GM23338 (cell line): Measurements from ENCODE around the gene SEC22B. TPM values are rescaled to one million over a fixed set of nuclear protein-coding genes. Genes with fewer than 3 reads are reported as not detected.
"Not testable (repeated sequence)": the region's sequence is repeated elsewhere in the genome, so short reads cannot be mapped to it uniquely, and the experiment has no call there.

Experiments used
- ATAC-seq: fragments of 200-7000 bp; cut with Tn5 transposase; 3 replicates; pipeline ENCODE4 v1.9.1; 2020
- DNase-seq: peaks from one replicate; pipeline ENCODE4 v3.0.0-alpha.2; 2015; ENCODE audit warnings: low spot score
- H2AFZ ChIP-seq: fragments of 200-600 bp; sonication (generic); 2 replicates; pipeline ENCODE4 v1.8.0; 2016; ENCODE audit warnings: antibody characterized with exemption, mild to moderate bottlenecking, moderate library complexity
- H3F3A ChIP-seq: fragments of 200-600 bp; sonication (generic); replicated peaks from 2 replicates; pipeline ENCODE4 v1.8.0; 2017; ENCODE audit warnings: antibody characterized with exemption, mixed run types, low read depth
- H3K27ac ChIP-seq: fragments of 200-600 bp; sonication (generic); 2 replicates; pipeline ENCODE4 v1.6.1; 2016; ENCODE audit warnings: low read depth
- H3K27me3 ChIP-seq: fragments of 200-600 bp; sonication (generic); 2 replicates; pipeline ENCODE4 v1.8.0; 2016; ENCODE audit warnings: mild to moderate bottlenecking, mixed run types, moderate library complexity; ENCODE audit not compliant: insufficient read depth
- H3K36me3 ChIP-seq: fragments of 200-600 bp; sonication (generic); 2 replicates; pipeline ENCODE4 v1.8.0; 2016; ENCODE audit warnings: mild to moderate bottlenecking; ENCODE audit not compliant: insufficient read depth
- H3K4me1 ChIP-seq: fragments of 200-600 bp; sonication (generic); 2 replicates; pipeline ENCODE4 v1.8.0; 2016; ENCODE audit warnings: mild to moderate bottlenecking, moderate library complexity; ENCODE audit not compliant: insufficient read depth
- H3K4me2 ChIP-seq: fragments of 200-600 bp; sonication (generic); 2 replicates; pipeline ENCODE4 v1.7.1; 2017; ENCODE audit warnings: mixed run types
- H3K4me3 ChIP-seq: fragments of 200-600 bp; sonication (generic); 2 replicates; pipeline ENCODE4 v1.6.1; 2016; ENCODE audit warnings: mixed run types
- H3K79me2 ChIP-seq: fragments of 200-600 bp; sonication (generic); replicated peaks from 2 replicates; pipeline ENCODE4 v1.8.0; 2017; ENCODE audit warnings: mild to moderate bottlenecking; ENCODE audit not compliant: insufficient read depth
- H3K9me2 ChIP-seq: fragments of 200-600 bp; sonication (generic); 2 replicates; pipeline ENCODE4 v1.8.0; 2017; ENCODE audit not compliant: insufficient read depth
- H4K20me1 ChIP-seq: fragments of 200-600 bp; sonication (generic); replicated peaks from 2 replicates; pipeline ENCODE4 v1.8.0; 2017; ENCODE audit warnings: mild to moderate bottlenecking; ENCODE audit not compliant: insufficient read depth
- H3K27ac Mint-ChIP-seq: 2 replicates; pipeline ENCODE4 v1.8.0; 2020; ENCODE audit warnings: inconsistent platforms, mild to moderate bottlenecking, moderate library complexity, mixed read lengths
- H3K27me3 Mint-ChIP-seq: 3 replicates; pipeline ENCODE4 v1.8.0; 2022; ENCODE audit warnings: low read depth, mild to moderate bottlenecking, moderate library complexity, mixed read lengths, inconsistent platforms; ENCODE audit not compliant: insufficient read depth, poor library complexity
- H3K36me3 Mint-ChIP-seq: 3 replicates; pipeline ENCODE4 v1.8.0; 2021; ENCODE audit warnings: low read depth, mild to moderate bottlenecking, inconsistent platforms, moderate library complexity, mixed read lengths
- H3K4me1 Mint-ChIP-seq: 3 replicates; pipeline ENCODE4 v1.8.0; 2020; ENCODE audit warnings: mild to moderate bottlenecking, inconsistent platforms, mixed read lengths
- H3K4me3 Mint-ChIP-seq: 3 replicates; pipeline ENCODE4 v1.8.0; 2021; ENCODE audit warnings: moderate library complexity, mild to moderate bottlenecking, inconsistent platforms, mixed read lengths
- H3K9me3 Mint-ChIP-seq: 3 replicates; pipeline ENCODE4 v1.8.0; 2020; ENCODE audit warnings: moderate library complexity, mild to moderate bottlenecking, inconsistent platforms, mixed read lengths
- polyA plus RNA-seq: library from polyadenylated mRNA; unstranded; fragments of >200 nt; fragmentation: Nextera tagmentation; extraction: Ambion mirVana; gene quantifications from 2 replicates; pipeline ENCODE4 v1.2.1, GENCODE V29; 2016
- total RNA-seq: library from RNA; depleted of rRNA; stranded (reverse); fragments of >200 nt; shearing (Covaris generic); gene quantifications from 2 replicates; pipeline ENCODE4 v1.2.3, GENCODE V29; 2014

SEC22B gene
- total and polyA plus RNA-seq, 2 experiments from 2014 or later: 14.2 to 17.6 TPM

DNA sequence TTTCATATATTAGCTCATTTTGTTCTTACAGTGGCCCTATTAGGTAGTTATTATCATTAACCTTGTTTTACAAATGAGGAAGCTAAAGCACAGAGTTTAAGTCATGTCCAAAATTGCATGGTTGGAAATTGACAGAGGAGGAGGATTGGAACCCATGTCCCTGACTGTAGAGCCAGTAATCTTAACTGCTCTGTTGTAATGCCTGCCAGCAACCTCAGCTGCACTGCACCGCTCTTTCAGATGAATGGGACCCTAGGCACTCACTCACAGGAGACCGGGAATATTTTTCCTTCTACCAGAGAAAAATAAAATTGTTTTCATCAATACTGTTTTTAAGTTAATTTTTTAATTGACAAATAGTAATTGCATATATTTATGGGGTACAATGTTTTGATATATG lies 41.6 kb upstream of the SEC22B start:
- H3F3A ChIP-seq, H3K9me2 ChIP-seq, H3K4me1 Mint-ChIP-seq, DNase-seq, H3K27ac Mint-ChIP-seq, H4K20me1 ChIP-seq, H3K4me3 ChIP-seq, H3K4me2 ChIP-seq, H3K27ac ChIP-seq, H3K27me3 ChIP-seq, ATAC-seq, H3K36me3 Mint-ChIP-seq, H3K36me3 ChIP-seq, H2AFZ ChIP-seq, H3K4me1 ChIP-seq, H3K4me3 Mint-ChIP-seq, H3K79me2 ChIP-seq, H3K27me3 Mint-ChIP-seq, H3K9me3 Mint-ChIP-seq: not testable (repeated sequence)

DNA sequence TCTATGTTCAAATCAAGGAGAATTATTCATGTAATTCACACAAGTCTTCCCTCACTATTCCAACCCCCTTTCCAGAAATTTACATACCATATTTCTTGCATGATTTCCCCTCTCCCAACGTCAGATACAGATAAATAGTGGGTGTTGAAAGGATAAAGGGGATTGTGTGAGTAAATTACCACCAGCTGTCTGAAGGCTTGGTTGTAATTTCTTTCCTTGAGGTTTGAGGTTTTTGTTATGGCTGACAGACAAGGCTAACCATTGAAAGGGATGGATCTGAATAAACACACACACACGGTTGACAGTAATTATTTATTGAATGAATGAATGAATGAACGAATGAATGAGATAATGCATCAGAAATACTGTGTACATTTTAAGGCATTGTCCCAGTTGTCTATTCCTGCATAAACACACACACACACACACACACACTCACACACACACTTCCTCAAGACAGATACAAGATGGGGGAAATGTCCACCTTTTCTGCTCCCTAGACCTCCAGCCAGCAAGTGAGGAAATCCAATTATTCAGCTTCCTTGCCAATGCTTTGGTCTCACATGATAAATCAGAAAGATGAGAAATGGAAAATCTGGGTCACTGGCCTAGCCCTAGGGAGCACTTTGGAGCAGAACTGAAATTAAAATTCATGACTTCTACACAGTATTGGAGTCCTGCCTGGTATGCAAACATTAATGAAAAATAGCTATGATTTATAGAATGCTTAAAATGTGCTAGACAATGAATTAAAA lies 41.0 kb upstream of the SEC22B start:
- not testable (repeated sequence) for H3K27me3 Mint-ChIP-seq, H3K36me3 ChIP-seq, H3K4me3 ChIP-seq, DNase-seq, H3K27ac ChIP-seq, H3K4me2 ChIP-seq, H3K9me2 ChIP-seq, H3F3A ChIP-seq, H4K20me1 ChIP-seq, ATAC-seq, H3K79me2 ChIP-seq, H3K9me3 Mint-ChIP-seq, H3K27me3 ChIP-seq, H2AFZ ChIP-seq, H3K27ac Mint-ChIP-seq, H3K36me3 Mint-ChIP-seq, H3K4me1 Mint-ChIP-seq, H3K4me1 ChIP-seq, H3K4me3 Mint-ChIP-seq

DNA sequence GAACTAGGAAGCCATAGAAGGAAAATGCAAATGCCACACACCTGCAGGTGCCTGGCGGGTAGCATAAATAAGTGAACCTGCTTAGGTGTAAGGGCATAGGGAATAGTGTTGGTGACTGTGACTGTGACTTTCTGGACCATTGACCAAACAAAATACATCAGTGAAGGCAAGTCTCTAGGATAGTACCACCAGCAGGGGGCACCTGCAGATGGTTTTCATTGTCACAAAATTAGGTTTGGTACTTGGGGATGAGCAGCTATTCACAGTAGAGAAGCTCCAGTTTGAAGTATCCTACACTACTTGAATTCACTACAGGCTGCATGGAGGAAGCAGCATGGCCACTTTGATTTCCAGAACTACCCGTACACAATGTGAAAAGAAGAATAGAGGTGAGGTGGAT lies 37.3 kb upstream of the SEC22B start:
- not testable (repeated sequence) for H3K9me2 ChIP-seq, H3K27me3 ChIP-seq, H3K4me1 ChIP-seq, H3F3A ChIP-seq, H3K4me3 Mint-ChIP-seq, H4K20me1 ChIP-seq, H2AFZ ChIP-seq, H3K4me3 ChIP-seq, H3K36me3 Mint-ChIP-seq, H3K9me3 Mint-ChIP-seq, DNase-seq, H3K27ac ChIP-seq, H3K36me3 ChIP-seq, H3K4me2 ChIP-seq, H3K27ac Mint-ChIP-seq, H3K4me1 Mint-ChIP-seq, H3K79me2 ChIP-seq, H3K27me3 Mint-ChIP-seq
- ATAC-seq: peak; percentile 86

DNA sequence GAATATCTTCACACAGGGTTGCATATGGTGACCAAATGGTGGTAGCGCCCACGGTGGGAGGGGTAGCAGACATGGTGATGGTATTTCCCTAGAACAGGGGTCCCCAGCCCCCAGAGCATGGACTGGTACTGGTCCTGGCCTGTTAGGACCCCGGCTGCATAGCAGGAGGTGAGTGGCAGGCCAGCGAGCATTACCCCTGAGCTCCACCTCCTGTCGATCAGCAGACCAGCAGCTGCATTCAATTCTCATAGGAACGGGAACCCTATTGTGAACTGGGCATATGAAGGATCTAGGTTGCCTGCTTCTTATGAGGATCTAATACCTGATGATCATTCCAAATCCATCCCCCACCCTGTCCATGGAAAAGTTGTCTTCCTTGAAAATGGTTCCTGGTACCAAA lies 34.4 kb upstream of the SEC22B start:
- not testable (repeated sequence) for H3K4me2 ChIP-seq, H3K36me3 ChIP-seq, H3K4me3 Mint-ChIP-seq, H2AFZ ChIP-seq, H3K27ac ChIP-seq, H3K4me3 ChIP-seq, DNase-seq, H3F3A ChIP-seq, H3K27me3 Mint-ChIP-seq, H3K9me2 ChIP-seq, H4K20me1 ChIP-seq, H3K4me1 ChIP-seq, H3K36me3 Mint-ChIP-seq, H3K9me3 Mint-ChIP-seq, H3K27ac Mint-ChIP-seq, H3K4me1 Mint-ChIP-seq, H3K27me3 ChIP-seq, H3K79me2 ChIP-seq
- peak; percentile 55 for ATAC-seq

DNA sequence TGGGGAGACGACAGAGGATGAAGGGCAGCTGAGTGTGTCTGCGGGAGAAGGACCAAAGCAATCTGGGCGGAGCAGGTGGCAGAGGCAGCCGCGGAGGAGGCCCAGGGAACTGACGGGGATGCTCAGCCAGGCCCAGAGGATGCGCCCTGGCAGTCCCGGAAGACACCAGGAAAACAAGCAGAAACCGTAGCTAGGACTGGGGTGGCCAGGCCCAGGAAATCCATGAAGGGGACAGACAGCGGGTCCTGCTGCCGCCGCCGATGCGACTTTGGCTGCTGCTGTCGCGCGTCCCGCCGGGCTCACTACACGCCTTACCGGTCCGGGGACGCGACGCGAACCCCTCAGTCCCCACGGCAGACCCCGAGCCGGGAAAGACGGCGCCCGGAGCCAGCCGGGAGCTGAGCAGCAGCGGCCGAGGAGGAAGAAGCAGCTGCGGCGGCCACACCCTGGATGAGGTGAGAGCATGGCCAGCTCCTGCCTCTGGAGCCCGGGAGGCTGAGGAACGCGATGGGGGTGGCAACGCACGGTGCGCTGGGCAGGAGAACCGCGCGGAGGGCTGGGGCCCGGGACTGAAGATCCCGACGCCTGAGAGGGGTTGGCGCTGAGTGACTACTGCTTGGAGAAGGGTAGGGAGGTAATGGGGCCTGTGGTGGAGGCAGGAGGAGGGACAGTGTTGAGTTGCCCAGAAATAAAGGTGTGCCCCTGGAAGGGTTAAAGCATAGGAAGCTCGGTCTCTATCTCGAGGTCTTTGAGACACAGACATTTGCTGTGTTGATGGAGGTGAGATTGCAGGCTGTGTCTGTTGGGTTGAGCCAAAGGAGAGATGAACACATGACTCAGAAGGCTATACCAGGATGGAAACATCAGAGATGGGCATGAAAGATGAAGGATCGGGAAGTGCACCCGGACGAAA lies 20.8 kb upstream of the SEC22B start:
- not testable (repeated sequence) for H3K27ac Mint-ChIP-seq, H3K27me3 Mint-ChIP-seq, H3K79me2 ChIP-seq, H3K4me1 Mint-ChIP-seq, H2AFZ ChIP-seq, H3K27ac ChIP-seq, H3K36me3 ChIP-seq, H3K9me3 Mint-ChIP-seq, H3K36me3 Mint-ChIP-seq, H4K20me1 ChIP-seq, H3K4me1 ChIP-seq, H3K9me2 ChIP-seq, H3F3A ChIP-seq
- peak overlapping the region; percentile 79 for H3K4me2 ChIP-seq
- peak overlapping the region; percentile 75 for H3K4me3 Mint-ChIP-seq
- H3K27me3 ChIP-seq: peaks cover 28% of the 10 kb centered on the region
- ATAC-seq (peak; percentile 95), DNase-seq (peak; percentile 42)
- peak overlapping the region; percentile 55 for H3K4me3 ChIP-seq

DNA sequence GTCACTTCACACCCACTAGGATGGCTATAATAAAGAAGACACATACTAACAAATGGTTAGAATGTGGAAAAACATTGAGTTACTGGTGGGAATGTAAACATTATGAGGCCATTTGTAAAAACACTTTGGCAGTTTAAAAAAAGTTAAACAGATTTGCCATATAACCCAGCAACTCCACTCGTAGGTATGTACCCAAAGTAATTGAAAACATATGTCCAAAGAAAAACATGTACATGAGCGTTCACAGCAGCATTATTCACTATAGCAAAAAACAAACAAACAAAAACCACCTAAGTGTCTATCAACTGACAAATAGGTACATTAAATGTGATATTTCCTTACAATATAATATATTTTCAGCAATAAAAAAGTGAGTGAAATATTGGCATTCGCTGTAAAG lies 12.3 kb upstream of the SEC22B start:
- not testable (repeated sequence) for H3K36me3 ChIP-seq, H3K4me3 Mint-ChIP-seq, H2AFZ ChIP-seq, H3K27ac ChIP-seq, ATAC-seq, H3K79me2 ChIP-seq, H4K20me1 ChIP-seq, H3K27ac Mint-ChIP-seq, DNase-seq, H3K27me3 Mint-ChIP-seq, H3K9me3 Mint-ChIP-seq, H3K36me3 Mint-ChIP-seq, H3K4me3 ChIP-seq, H3K27me3 ChIP-seq, H3K4me2 ChIP-seq, H3K4me1 Mint-ChIP-seq, H3K9me2 ChIP-seq, H3K4me1 ChIP-seq, H3F3A ChIP-seq
